ENCODE results near the gene SLC27A5. TPM values are rescaled to one million over a fixed set of nuclear protein-coding genes. Genes with fewer than 3 reads are reported as not detected.

The SLC27A5 gene
- total and polyA plus RNA-seq, 9 of the 15 experiments (the other 6 are each of a cell fraction or from before 2014, with no cell fraction given): 42.2 to 318 (median 64.7) TPM

DNA sequence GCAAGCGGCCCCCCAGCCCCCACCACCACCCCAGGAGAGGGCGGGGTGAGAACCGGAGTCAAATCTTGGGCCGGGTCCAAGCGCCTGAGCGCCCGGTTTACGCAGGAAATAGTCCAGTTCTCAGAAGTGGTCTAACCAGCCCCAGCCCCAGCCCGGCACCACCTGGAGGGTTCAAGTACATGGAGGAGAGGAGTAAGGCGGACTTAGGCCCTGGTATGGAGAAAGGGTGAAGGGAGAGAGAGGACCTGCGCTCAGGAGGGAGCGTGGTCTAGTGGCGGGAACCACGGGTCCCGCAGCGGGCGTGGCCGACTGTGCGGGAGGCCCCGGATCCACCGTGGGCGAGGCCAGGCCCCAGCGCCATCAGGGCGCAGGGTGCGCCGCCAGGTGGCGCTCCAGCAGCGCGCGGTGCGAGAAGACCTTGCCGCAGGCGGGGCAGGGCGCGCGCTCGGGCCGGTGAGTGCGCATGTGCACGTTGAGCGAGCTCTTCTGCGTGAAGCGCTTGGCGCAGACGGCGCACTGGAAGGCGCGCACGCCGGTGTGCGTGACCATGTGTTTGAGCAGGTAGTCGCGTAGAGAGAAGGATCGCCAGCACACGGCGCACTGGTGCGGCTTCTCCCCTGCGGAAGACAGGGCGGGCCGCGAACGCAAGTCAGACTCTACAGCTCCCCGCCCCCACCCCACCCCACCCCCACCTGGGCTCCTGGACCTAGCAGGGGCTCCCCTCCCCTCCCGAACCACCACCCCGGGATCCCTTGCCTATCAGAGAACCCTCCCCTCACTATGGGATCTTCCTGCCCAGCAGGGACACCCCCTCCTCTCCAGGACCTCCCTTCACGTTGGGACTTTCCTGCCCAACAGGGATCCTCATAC, 2.1 kb upstream of the SLC27A5 start (continued):
- TF ChIP-seq, protein P1, sequence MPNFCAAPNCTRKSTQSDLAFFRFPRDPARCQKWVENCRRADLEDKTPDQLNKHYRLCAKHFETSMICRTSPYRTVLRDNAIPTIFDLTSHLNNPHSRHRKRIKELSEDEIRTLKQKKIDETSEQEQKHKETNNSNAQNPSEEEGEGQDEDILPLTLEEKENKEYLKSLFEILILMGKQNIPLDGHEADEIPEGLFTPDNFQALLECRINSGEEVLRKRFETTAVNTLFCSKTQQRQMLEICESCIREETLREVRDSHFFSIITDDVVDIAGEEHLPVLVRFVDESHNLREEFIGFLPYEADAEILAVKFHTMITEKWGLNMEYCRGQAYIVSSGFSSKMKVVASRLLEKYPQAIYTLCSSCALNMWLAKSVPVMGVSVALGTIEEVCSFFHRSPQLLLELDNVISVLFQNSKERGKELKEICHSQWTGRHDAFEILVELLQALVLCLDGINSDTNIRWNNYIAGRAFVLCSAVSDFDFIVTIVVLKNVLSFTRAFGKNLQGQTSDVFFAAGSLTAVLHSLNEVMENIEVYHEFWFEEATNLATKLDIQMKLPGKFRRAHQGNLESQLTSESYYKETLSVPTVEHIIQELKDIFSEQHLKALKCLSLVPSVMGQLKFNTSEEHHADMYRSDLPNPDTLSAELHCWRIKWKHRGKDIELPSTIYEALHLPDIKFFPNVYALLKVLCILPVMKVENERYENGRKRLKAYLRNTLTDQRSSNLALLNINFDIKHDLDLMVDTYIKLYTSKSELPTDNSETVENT (CRISPR knock-in tag; IDR thresholded peaks at IDR 0.05): peak; percentile 74; the same call in 1 of the 2 replicates
- TF ChIP-seq MTA3 (IDR thresholded peaks at IDR 0.05; ENCODE audit: borderline replicate concordance) (peak; percentile 90; the same call in 1 of the 2 replicates), RBFOX2 (IDR thresholded peaks at IDR 0.05; ENCODE audit: low read depth, low read length) (peak; percentile 88), TBP (optimal IDR thresholded peaks at IDR 0.05; ENCODE audit: low read depth, low read length) (peak; percentile 36), ZNF140 (CRISPR knock-in tag; IDR thresholded peaks at IDR 0.05) (no peak), TOE1 (IDR thresholded peaks at IDR 0.05; ENCODE audit: borderline replicate concordance) (peak; percentile 24; the same call in 1 of the 2 replicates), TOE1 (CRISPR knock-in tag; IDR thresholded peaks at IDR 0.05; ENCODE audit: borderline replicate concordance, low read depth) (no peak), MEIS2 (IDR thresholded peaks at IDR 0.05; ENCODE audit: partially characterized antibody) (peak; percentile 78), DPF2 (IDR thresholded peaks at IDR 0.05) (0 out of 2 replicates have a peak, but pooled peaks have one; percentile 11), MAZ (CRISPR knock-in tag; conservative IDR thresholded peaks at IDR 0.05 in 1 of 2, IDR thresholded peaks at IDR 0.05 in 1 of 2) (peak; percentile 91 to 92), ZNF282 (CRISPR knock-in tag; IDR thresholded peaks at IDR 0.05) (0 out of 2 replicates have a peak, but pooled peaks have one; percentile 72), RAD21 (CRISPR knock-in tag; conservative IDR thresholded peaks at IDR 0.05 in 1 of 2, IDR thresholded peaks at IDR 0.05 in 1 of 2) (peak; percentile 77 to 80)
- TF ChIP-seq, protein P2, sequence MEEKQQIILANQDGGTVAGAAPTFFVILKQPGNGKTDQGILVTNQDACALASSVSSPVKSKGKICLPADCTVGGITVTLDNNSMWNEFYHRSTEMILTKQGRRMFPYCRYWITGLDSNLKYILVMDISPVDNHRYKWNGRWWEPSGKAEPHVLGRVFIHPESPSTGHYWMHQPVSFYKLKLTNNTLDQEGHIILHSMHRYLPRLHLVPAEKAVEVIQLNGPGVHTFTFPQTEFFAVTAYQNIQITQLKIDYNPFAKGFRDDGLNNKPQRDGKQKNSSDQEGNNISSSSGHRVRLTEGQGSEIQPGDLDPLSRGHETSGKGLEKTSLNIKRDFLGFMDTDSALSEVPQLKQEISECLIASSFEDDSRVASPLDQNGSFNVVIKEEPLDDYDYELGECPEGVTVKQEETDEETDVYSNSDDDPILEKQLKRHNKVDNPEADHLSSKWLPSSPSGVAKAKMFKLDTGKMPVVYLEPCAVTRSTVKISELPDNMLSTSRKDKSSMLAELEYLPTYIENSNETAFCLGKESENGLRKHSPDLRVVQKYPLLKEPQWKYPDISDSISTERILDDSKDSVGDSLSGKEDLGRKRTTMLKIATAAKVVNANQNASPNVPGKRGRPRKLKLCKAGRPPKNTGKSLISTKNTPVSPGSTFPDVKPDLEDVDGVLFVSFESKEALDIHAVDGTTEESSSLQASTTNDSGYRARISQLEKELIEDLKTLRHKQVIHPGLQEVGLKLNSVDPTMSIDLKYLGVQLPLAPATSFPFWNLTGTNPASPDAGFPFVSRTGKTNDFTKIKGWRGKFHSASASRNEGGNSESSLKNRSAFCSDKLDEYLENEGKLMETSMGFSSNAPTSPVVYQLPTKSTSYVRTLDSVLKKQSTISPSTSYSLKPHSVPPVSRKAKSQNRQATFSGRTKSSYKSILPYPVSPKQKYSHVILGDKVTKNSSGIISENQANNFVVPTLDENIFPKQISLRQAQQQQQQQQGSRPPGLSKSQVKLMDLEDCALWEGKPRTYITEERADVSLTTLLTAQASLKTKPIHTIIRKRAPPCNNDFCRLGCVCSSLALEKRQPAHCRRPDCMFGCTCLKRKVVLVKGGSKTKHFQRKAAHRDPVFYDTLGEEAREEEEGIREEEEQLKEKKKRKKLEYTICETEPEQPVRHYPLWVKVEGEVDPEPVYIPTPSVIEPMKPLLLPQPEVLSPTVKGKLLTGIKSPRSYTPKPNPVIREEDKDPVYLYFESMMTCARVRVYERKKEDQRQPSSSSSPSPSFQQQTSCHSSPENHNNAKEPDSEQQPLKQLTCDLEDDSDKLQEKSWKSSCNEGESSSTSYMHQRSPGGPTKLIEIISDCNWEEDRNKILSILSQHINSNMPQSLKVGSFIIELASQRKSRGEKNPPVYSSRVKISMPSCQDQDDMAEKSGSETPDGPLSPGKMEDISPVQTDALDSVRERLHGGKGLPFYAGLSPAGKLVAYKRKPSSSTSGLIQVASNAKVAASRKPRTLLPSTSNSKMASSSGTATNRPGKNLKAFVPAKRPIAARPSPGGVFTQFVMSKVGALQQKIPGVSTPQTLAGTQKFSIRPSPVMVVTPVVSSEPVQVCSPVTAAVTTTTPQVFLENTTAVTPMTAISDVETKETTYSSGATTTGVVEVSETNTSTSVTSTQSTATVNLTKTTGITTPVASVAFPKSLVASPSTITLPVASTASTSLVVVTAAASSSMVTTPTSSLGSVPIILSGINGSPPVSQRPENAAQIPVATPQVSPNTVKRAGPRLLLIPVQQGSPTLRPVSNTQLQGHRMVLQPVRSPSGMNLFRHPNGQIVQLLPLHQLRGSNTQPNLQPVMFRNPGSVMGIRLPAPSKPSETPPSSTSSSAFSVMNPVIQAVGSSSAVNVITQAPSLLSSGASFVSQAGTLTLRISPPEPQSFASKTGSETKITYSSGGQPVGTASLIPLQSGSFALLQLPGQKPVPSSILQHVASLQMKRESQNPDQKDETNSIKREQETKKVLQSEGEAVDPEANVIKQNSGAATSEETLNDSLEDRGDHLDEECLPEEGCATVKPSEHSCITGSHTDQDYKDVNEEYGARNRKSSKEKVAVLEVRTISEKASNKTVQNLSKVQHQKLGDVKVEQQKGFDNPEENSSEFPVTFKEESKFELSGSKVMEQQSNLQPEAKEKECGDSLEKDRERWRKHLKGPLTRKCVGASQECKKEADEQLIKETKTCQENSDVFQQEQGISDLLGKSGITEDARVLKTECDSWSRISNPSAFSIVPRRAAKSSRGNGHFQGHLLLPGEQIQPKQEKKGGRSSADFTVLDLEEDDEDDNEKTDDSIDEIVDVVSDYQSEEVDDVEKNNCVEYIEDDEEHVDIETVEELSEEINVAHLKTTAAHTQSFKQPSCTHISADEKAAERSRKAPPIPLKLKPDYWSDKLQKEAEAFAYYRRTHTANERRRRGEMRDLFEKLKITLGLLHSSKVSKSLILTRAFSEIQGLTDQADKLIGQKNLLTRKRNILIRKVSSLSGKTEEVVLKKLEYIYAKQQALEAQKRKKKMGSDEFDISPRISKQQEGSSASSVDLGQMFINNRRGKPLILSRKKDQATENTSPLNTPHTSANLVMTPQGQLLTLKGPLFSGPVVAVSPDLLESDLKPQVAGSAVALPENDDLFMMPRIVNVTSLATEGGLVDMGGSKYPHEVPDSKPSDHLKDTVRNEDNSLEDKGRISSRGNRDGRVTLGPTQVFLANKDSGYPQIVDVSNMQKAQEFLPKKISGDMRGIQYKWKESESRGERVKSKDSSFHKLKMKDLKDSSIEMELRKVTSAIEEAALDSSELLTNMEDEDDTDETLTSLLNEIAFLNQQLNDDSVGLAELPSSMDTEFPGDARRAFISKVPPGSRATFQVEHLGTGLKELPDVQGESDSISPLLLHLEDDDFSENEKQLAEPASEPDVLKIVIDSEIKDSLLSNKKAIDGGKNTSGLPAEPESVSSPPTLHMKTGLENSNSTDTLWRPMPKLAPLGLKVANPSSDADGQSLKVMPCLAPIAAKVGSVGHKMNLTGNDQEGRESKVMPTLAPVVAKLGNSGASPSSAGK (IDR thresholded peaks at IDR 0.05): peak; percentile 92

All from K562 (cell line).